Measurements from ENCODE around the gene OR51M1.
A peak's percentile ranks its signal among the peaks of the same experiment; 100 is the strongest.
"Not testable (repeated sequence)": the region's sequence is repeated elsewhere in the genome, so short reads cannot be mapped to it uniquely, and the experiment has no call there.

OR51M1 gene, protein sequence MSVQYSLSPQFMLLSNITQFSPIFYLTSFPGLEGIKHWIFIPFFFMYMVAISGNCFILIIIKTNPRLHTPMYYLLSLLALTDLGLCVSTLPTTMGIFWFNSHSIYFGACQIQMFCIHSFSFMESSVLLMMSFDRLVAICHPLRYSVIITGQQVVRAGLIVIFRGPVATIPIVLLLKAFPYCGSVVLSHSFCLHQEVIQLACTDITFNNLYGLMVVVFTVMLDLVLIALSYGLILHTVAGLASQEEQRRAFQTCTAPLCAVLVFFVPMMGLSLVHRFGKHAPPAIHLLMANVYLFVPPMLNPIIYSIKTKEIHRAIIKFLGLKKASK

GRCh38 chr11:5383576-5383975 lies at the start of gene OR51M1:
Gene OR51M1 (plus strand): TSS chr11:5383812. CDS start chr11:5389399, 5,587 bp downstream.
- no peak for DNase-seq

DNA sequence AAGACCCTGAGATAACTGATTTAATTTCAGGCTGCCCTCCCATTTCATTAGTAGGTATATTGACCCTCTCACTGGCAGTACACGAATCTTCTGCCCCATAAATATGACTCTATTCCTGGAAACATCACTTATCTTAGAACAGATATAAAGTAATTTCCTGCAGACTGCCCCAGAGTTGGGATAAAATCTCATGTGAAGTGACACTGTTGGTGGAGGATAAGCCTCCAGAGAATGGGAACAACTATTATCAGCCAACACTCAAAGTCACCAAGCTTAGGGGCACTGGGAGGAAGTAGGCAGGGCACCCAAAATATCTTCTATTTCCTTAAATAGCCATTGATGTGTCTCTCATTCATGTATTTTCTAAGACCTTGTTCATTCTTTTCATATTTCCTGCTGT lies 48.4 kb upstream of the OR51M1 start:
- no peak for DNase-seq

DNA sequence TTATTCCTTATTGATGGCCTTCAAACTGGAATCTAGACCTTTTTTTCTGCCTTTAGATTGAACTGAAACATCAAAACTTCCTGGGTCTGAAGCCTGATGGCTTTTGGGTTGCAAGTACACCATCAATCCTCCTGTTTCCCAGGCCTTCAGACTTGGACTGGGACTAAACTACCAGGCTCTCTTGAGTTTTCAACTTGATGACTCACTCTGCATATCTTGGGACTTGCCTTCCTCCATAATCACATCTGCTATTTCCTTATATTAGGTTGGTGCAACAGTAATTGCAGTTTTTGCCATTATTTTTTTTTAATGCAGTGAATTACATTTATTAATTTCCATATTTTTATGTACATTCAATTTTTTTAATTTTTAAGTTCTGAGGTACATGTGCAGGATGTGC lies 47.3 kb upstream of the OR51M1 start:
- DNase-seq: no peak

DNA sequence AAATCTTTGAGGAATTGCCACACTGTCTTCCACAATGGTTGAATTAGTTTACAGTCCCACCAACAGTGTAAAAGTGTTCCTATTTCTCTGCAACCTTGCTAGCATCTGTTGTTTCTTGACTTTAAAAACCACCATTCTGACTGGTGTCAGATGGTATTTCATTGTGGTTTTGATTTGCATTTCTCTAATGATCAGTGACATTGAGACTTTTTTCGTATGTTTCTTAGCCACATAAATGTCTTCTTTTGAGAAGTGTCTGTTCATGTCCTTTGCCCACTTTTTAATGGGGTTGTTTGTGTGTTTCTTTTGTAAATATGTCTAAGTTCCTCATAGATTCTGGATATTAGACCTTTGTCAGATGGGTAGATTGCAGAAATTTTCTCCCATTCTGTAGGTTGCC lies 46.4 kb upstream of the OR51M1 start:
- not testable (repeated sequence) for DNase-seq

- no peak for DNase-seq
These were observed 43.8 kb upstream of the OR51M1 start for GRCh38 chr11:5339771-5340322.

GRCh38 chr11:5343474-5344335 lies 39.9 kb upstream of the OR51M1 start, which contains the start of gene OR51B5:
Gene OR51B5 (minus strand): TSS chr11:5343524. CDS start chr11:5343524, 0 bp downstream.
- DNase-seq: no peak

DNA sequence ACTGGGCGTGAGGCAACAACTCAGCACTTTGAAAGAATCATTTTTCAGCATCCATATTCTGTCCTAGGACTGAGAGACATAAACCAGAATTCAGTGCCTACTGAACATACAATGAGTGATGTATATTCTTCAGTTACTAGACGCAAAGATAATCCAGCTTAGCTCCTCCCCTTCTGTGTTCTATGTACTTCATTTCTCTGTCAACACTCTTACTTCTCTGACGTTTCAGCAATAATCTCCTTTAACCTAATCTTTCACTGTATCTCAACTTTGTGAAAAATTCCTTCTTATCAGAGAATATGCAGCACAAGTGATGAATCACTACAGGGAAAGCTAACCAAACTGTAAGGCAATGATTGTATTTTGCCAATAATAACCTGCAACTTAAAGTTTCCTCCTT lies 37.8 kb upstream of the OR51M1 start:
- no peak for DNase-seq

DNA sequence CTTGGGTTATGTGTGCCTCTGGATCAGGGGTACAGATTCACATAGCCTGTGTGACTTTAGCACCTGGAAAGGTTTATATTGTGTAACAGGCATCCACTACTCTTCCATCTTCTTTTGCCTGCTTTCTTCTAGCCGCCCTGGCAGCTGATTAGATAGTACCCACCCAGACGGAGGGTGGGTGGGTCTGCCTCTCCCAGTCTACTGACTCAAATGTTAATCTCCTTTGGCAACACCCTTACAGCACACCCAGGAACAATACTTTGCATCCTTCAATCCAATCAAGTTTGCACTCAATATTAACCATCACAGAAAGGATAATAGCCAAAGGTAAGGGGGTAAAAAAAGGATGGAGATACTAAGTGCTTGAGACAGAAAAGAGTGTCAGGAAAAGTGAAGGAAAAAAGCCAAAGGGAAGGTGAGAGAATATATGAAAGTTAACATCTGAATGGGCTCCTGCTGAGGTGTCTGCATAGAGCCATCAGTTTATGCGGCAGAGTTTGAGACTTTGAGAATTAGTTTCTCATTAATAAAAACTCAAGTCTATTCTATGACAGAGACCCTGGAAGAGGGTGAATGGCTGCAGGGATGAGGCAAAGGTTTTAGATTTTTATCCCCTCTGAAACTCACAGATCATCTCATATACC lies 34.9 kb upstream of the OR51M1 start:
- DNase-seq: no peak

GRCh38 chr11:5349550-5349949 lies 34.1 kb upstream of the OR51M1 start:
- no peak for DNase-seq

- no peak for DNase-seq
These were observed 32.4 kb upstream of the OR51M1 start, which contains the start of gene OR51B6 for GRCh38 chr11:5351208-5351607. Gene OR51B6 (plus strand): TSS chr11:5351508. CDS start chr11:5351508, 0 bp downstream.

GRCh38 chr11:5356031-5356430 lies 27.6 kb upstream of the OR51M1 start:
- DNase-seq: not testable (repeated sequence)

- no peak for DNase-seq
These were observed 21.5 kb upstream of the OR51M1 start for GRCh38 chr11:5362017-5362625.

DNA sequence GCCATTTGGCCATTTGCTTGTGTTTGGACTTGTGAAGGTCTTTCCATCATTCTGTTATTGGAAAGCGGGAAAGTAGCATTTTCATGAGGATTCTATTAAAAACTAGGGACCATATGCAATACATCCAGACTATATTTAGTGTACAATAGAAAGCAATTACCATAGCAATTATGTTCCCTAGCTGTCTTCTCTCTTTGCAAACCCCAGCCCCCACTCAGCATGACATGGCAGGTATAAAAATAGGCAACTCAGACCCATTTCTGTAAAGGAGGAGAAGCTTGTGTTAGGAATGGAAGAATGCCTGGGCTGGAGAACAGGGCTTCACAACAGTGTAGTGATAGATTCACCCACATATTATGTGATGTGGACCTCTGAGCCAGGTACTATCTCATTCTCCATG lies 19.9 kb upstream of the OR51M1 start:
- DNase-seq: no peak

DNA sequence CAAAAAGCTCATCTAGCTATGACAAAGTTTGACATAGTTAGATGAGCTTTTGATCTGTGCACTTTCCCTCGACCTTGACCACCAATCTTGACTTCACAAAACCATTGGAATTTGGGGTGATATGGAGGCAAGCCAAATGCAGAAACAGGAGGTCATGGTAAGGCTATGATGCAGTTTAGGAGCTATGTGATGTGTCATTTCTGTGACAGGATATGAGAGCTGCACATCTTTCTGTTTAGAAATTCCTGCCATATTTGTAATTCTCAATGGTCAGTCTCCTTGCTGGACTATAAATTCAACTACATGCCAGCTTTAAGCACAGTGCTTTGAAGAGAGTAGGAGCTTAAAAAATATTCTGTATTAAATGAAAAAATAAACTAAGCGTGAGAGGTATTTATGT lies 19.4 kb upstream of the OR51M1 start:
- DNase-seq: no peak

DNA sequence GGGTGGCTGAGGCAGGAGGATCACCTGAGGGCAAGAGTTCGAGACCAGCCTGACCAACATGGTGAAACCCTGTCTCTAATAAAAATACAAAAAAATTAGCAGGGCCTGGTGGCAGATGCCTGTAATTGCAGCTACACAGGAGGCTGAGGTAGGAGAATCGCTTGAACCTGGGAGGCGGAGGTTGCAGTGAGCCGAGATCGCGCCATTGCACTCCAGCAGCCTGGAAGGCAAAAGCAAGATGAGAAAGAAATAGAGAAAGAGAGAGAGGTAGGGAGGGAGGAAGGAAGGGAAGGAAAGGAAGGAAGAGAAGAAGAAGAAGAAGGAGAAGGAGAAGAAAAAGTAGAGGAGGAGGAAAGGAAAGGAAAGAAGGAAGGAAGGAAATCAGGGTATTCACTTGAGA lies 17.2 kb upstream of the OR51M1 start:
- not testable (repeated sequence) for DNase-seq

GRCh38 chr11:5366856-5367255 lies 16.8 kb upstream of the OR51M1 start:
- no peak for DNase-seq

GRCh38 chr11:5367448-5368074 lies 16.1 kb upstream of the OR51M1 start:
- DNase-seq: no peak

GRCh38 chr11:5368502-5369043 lies 15.0 kb upstream of the OR51M1 start:
- no peak for DNase-seq

- DNase-seq: peak; percentile 8
These were observed 13.8 kb upstream of the OR51M1 start for GRCh38 chr11:5369789-5370188.

DNA sequence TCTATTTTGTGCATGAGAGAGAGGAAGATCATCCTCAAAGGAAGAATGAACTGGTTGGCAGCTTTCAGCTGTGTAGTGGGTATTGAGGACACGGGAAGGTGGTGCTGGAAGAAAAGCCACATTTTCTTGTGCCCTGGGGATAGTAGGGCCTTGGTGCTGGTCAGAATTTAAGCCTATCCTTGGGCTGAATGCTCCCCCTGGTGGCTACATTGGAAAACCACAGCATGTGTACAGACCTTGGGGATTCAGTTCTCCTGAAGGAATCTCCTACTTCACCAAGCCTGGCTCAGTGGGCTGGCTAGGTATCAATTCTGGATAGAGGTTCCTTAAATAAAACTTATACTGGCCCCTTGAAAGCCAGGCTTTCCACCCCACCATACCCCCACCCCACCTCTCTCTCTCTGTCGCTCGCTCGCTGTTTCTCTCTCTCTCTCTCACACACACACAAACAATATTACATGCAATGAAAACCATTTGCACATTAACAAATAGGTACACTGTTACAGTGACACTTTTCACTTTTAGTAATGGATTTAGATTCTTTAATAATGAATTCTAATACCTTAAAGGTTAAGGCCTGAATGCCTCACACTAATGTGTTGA lies 2.8 kb upstream of the OR51M1 start:
- peak; percentile 23 for DNase-seq

GRCh38 chr11:5384335-5384734 lies 723 bp downstream of the OR51M1 start:
- no peak for DNase-seq
